ENCODE results near the gene NUDCD2.

DNA sequence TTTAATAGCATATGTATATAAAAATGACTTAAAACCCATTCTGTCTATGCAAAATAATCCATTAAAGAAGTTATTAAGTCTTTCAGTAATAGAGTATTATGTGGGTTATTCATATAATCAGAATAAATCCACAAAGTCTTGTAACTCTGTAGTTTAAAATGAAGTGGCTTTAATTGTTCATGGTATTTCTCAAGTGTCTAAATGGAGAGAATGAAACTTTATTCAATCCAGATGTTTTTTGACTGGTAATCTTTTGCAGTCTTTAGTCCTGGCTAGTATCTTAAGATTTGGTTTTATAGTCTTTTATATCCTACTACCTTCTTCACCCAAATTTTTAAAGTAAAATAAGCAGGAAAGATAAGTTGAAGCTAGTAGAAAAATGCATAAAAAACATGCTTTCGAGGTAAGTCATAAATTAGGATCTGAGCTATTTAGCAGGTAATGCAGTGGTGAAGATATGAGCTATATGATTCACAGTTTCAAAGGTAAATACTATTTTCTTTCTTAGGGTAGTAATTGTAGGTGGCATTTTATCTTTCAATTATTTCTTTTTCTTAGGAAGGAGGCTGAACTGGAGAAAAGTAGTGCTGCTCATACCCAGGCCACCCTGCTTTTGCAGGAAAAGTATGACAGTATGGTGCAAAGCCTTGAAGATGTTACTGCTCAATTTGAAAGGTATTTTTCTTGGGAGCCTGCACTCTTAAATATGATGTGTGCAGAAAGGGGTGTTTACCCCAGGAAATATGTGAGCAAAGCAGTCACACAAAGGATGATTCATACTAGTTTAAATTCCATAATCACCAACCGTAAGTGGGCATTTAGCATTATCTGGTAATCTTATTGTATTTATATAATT lies 18.5 kb upstream of the NUDCD2 start:
- TF ChIP-seq CTCF (IDR thresholded peaks at IDR 0.05) (no peak), POLR2A (IDR thresholded peaks at IDR 0.05) (no peak)
